Thyroid gland (tissue), 4 donors: Measurements from ENCODE around the gene AMIGO1. TPM values are rescaled to one million over a fixed set of nuclear protein-coding genes. Genes with fewer than 3 reads are reported as not detected.

Experiments
- DNase-seq, 2 donors: peaks; one replicate each; pipeline ENCODE4 v3.0.0-alpha.2; 2019
- H3K27ac ChIP-seq, 3 donors: fragments of 200-600 bp; sonication (generic); 1 replicate in 2 of 3; 2 replicates in 1 of 3; pipeline ENCODE4 v1.5.1; 2016 to 2019; ENCODE audit warnings: mild to moderate bottlenecking in 1 of 3, moderate library complexity in 1 of 3
- H3K27me3 ChIP-seq: fragments of 200-600 bp; sonication (generic); one replicate; pipeline ENCODE4 v1.5.1; 2019
- H3K36me3 ChIP-seq, 2 donors: fragments of 200-600 bp; sonication (generic); one replicate each; pipeline ENCODE4 v1.5.1; 2016 to 2019
- H3K4me1 ChIP-seq, 2 donors: fragments of 200-600 bp; sonication (generic); one replicate each; pipeline ENCODE4 v1.5.1; 2017 to 2019
- H3K4me3 ChIP-seq, 3 donors: fragments of 200-600 bp; sonication (generic); replicated peaks in 1 of 3; 1 replicate in 2 of 3; 2 replicates in 1 of 3; pipeline ENCODE4 v1.5.1; 2016; ENCODE audit warnings: mild to moderate bottlenecking in 1 of 3
- H3K9me3 ChIP-seq: fragments of 200-600 bp; sonication (generic); one replicate; pipeline ENCODE4 v1.5.1; 2017
- CTCF ChIP-seq, 6 experiments: fragments of 200-600 bp in 3 of 6; fragments of 450-650 bp in 3 of 6; sonication (generic) in 3 of 6; IDR thresholded peaks; one replicate each; pipeline ENCODE4 v1.5.1; 2016 to 2019; ENCODE audit warnings: antibody characterized with exemption in 6 of 6, mild to moderate bottlenecking in 2 of 6, inconsistent platforms in 1 of 6, moderate library complexity in 1 of 6
- POLR2A ChIP-seq, 2 donors: fragments of 450-650 bp; IDR thresholded peaks; one replicate each; pipeline ENCODE4 v1.6.1; 2017; ENCODE audit warnings: antibody characterized with exemption in 2 of 2, mild to moderate bottlenecking in 2 of 2, moderate library complexity in 1 of 2
- WGBS, 2 donors: methylation state at CpG; one replicate each; pipeline ENCODE4 v1.1.5; 2017; 5-methylcytosine and 5-hydroxymethylcytosine counted together
- intact Hi-C: fragments of 100-400 bp; cut with DNase I; formaldehyde crosslinking; loops from one replicate; pipeline ENCODE4 v1.15.1; 2023
- total RNA-seq, 4 donors: library from RNA; depleted of rRNA; stranded (reverse); fragments of >200 nt; gene quantifications; one replicate each; pipeline ENCODE4 v1.2.3, GENCODE V29; 2016

AMIGO1 gene
- total RNA-seq, 4 donors from 2014 or later = 13.5 to 14.0 (median 13.8) TPM

- no peaks in the 10 kb centered on the region for H3K9me3 ChIP-seq
- no peak for DNase-seq
- WGBS, 2 donors = 31 to 36% methylated on average over 2 of the region's 2 CpGs
- no peaks in the 10 kb centered on the region for H3K36me3 ChIP-seq
- no peak overlapping the region for H3K27ac ChIP-seq
- H3K4me3 ChIP-seq = no peak overlapping the region
- intact Hi-C loops = no loop called here
- TF ChIP-seq CTCF (IDR thresholded peaks at IDR 0.05) (no peak), POLR2A (IDR thresholded peaks at IDR 0.05) (no peak)
- no peaks in the 10 kb centered on the region for H3K27me3 ChIP-seq
- peaks cover 15% of the 10 kb centered on the region in 2 donors for H3K4me1 ChIP-seq
Observed at GRCh38 chr1:109468903-109469302, 40.6 kb downstream of the AMIGO1 start.

GRCh38 chr1:109468061-109468460, 41.5 kb downstream of the AMIGO1 start:
- Histone ChIP-seq H3K36me3 (no peaks in the 10 kb centered on the region), H3K4me1 (peaks cover 15% of the 10 kb centered on the region in 2 donors), H3K27ac (peak overlapping the region in 1 of 3 donors; percentile 4), H3K4me3 (no peak overlapping the region), H3K27me3 (no peaks in the 10 kb centered on the region), H3K9me3 (no peaks in the 10 kb centered on the region)
- WGBS, 2 donors = 100% methylated on average over 1 of the region's 1 CpG
- no peak for DNase-seq
- intact Hi-C loops = no loop called here
- no peak for TF ChIP-seq CTCF (IDR thresholded peaks at IDR 0.05)
- no peak for TF ChIP-seq POLR2A (IDR thresholded peaks at IDR 0.05)

GRCh38 chr1:109467301-109467777, 42.2 kb downstream of the AMIGO1 start:
- no peaks in the 10 kb centered on the region for H3K9me3 ChIP-seq
- TF ChIP-seq POLR2A (IDR thresholded peaks at IDR 0.05) (no peak), CTCF (IDR thresholded peaks at IDR 0.05) (no peak)
- no peak for DNase-seq
- H3K4me3 ChIP-seq = peak overlapping the region in 1 of 3 donors; percentile 65
- no peaks in the 10 kb centered on the region for H3K27me3 ChIP-seq
- intact Hi-C loops = no loop called here
- H3K4me1 ChIP-seq = peaks cover 15% of the 10 kb centered on the region in 2 donors
- H3K36me3 ChIP-seq = no peaks in the 10 kb centered on the region
- peak overlapping the region in 2 of 3 donors; percentile 43 to 93 for H3K27ac ChIP-seq
- WGBS, 2 donors = 16 to 20% methylated on average over 17 to 22 of the region's 23 CpGs

- Histone ChIP-seq H3K36me3 (no peaks in the 10 kb centered on the region), H3K4me3 (peak within 1 kb of the TSS; percentile 34 to 69 (median 65)), H3K27me3 (no peaks in the 10 kb centered on the region), H3K4me1 (peaks cover 15% of the 10 kb centered on the region in 2 donors), H3K27ac (peak within 1 kb of the TSS; percentile 66 to 93 (median 73)), H3K9me3 (no peaks in the 10 kb centered on the region)
- TF ChIP-seq POLR2A (IDR thresholded peaks at IDR 0.05) (peak in 1 of 2 donors; percentile 67), CTCF (IDR thresholded peaks at IDR 0.05) (peak in 1 of 6 experiments; percentile 2)
- peak; percentile 81 for DNase-seq
- 0% methylated on average over 5 to 42 of the region's 88 CpGs for WGBS, 2 donors
- intact Hi-C loops = no loop called here
Observed at GRCh38 chr1:109466452-109467300, 42.9 kb downstream of the AMIGO1 start, which contains the start of gene SYPL2. TSS of gene SYPL2 (plus strand) at chr1:109466546. CDS start at chr1:109466844, 298 bp downstream.

- no peak for DNase-seq
- Histone ChIP-seq H3K36me3 (no peaks in the 10 kb centered on the region), H3K9me3 (no peaks in the 10 kb centered on the region), H3K27ac (peak overlapping the region; percentile 66 to 93 (median 73)), H3K27me3 (no peaks in the 10 kb centered on the region), H3K4me1 (peaks cover 15% of the 10 kb centered on the region in 2 donors), H3K4me3 (peak overlapping the region; percentile 34 to 69 (median 65))
- intact Hi-C loops = no loop called here
- TF ChIP-seq CTCF (IDR thresholded peaks at IDR 0.05) (no peak), POLR2A (IDR thresholded peaks at IDR 0.05) (no peak)
- 7 to 8% methylated on average over 15 to 24 of the region's 24 CpGs for WGBS, 2 donors
Observed at GRCh38 chr1:109466125-109466451, 43.4 kb downstream of the AMIGO1 start.
